Prostate gland (tissue), 2 donors: ENCODE measurements around the gene SIPA1L3. TPM values are rescaled to one million over a fixed set of nuclear protein-coding genes. Genes with fewer than 3 reads are reported as not detected.

Experiments used
- DNase-seq: peaks from one replicate; pipeline ENCODE4 v3.0.0-alpha.2; 2019; ENCODE audit warnings: low spot score
- H3K27ac ChIP-seq, 2 donors: fragments of 200-600 bp; sonication (generic); 2 replicates each; pipeline ENCODE4 v1.5.1; 2017 to 2019
- H3K27me3 ChIP-seq: fragments of 200-600 bp; sonication (generic); replicated peaks from 2 replicates; pipeline ENCODE4 v1.5.1; 2019; ENCODE audit not compliant: insufficient read depth
- H3K36me3 ChIP-seq, 2 donors: fragments of 200-600 bp; sonication (generic); 1 replicate in 1 of 2; 2 replicates in 1 of 2; pipeline versions ENCODE4 v1.5.1 to v1.8.1; 2017 to 2019
- H3K4me1 ChIP-seq: fragments of 200-600 bp; sonication (generic); replicated peaks from 2 replicates; pipeline ENCODE4 v1.5.1; 2019
- H3K4me3 ChIP-seq, 2 donors: fragments of 200-600 bp; sonication (generic); 2 replicates each; pipeline ENCODE4 v1.5.1; 2017 to 2019
- H3K9me3 ChIP-seq: fragments of 200-600 bp; sonication (generic); 2 replicates; pipeline ENCODE4 v1.5.1; 2017
- POLR2A ChIP-seq: fragments of 450-650 bp; IDR thresholded peaks from one replicate; pipeline ENCODE4 v1.6.1; 2016; ENCODE audit warnings: antibody characterized with exemption, mild to moderate bottlenecking
- POLR2AphosphoS5 ChIP-seq: sonication (generic); formaldehyde crosslinking; IDR thresholded peaks from one replicate; pipeline ENCODE4 v1.6.1; 2017; ENCODE audit warnings: antibody characterized with exemption
- WGBS: methylation state at CpG from one replicate; pipeline ENCODE4 v1.1.5; 2018; 5-methylcytosine and 5-hydroxymethylcytosine counted together
- intact Hi-C: fragments of 100-400 bp; cut with DNase I; formaldehyde crosslinking; loops from one replicate; pipeline ENCODE4 v1.14.2; 2022
- total RNA-seq, 2 donors: library from RNA; depleted of rRNA; stranded (reverse); fragments of >200 nt; gene quantifications; one replicate each; pipeline ENCODE4 v1.1.0, GENCODE V29; 2016
- TF ChIP-seq, protein P1 (sequence below), 4 experiments: fragments of 200-600 bp in 2 of 4; fragments of 450-650 bp in 2 of 4; sonication (generic) in 2 of 4; IDR thresholded peaks; 1 replicate in 3 of 4; 2 replicates in 1 of 4; pipeline ENCODE4 v1.5.1; 2016 to 2019; ENCODE audit warnings: antibody characterized with exemption in 4 of 4, mild to moderate bottlenecking in 2 of 4, moderate library complexity in 2 of 4

SIPA1L3 gene
- total RNA-seq, 2 donors from 2014 or later, result 48.8 to 63.5 TPM

DNA sequence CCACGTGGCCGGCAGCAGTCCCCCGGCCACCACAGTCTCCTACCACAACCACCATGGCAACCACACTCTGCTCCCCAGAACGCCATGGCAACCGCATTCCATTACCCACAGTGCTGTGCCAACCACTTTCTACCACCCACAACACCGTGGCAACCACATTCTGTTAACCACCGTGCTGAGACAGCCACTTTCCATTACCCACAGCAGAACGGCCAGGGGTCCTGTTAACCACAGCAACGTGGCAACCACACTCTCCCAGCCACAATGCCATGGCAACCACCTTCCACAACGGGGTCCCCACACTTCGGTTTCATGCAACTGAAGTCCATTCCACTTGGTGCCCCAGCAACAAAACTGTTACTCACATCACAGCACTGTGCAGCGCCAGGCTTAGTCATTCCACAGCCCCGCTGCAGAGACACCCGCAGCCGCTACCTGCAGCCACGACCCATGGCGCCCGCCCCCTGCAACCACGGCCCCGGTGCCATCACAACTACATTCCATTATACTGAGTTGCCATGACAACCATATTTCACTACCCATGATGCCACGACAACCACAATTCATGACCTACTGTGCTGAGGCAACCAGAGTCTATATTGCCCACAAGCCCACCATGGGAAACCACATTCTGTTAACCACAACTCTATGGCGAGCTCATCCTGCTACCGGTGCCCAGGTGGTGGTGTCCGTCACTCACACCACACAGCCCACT lies 307.1 kb downstream of the SIPA1L3 start:
- WGBS, result 50% methylated on average over 24 of the region's 24 CpGs
- intact Hi-C loops, result no loop called here
- Histone ChIP-seq H3K9me3 (no peaks in the 10 kb centered on the region), H3K36me3 (no peaks in the 10 kb centered on the region), H3K4me3 (no peak overlapping the region), H3K27me3 (peaks cover 6% of the 10 kb centered on the region), H3K27ac (no peak overlapping the region), H3K4me1 (no peaks in the 10 kb centered on the region)
- TF ChIP-seq POLR2A (no peak), POLR2AphosphoS5 (no peak)
- no peak for DNase-seq

DNA sequence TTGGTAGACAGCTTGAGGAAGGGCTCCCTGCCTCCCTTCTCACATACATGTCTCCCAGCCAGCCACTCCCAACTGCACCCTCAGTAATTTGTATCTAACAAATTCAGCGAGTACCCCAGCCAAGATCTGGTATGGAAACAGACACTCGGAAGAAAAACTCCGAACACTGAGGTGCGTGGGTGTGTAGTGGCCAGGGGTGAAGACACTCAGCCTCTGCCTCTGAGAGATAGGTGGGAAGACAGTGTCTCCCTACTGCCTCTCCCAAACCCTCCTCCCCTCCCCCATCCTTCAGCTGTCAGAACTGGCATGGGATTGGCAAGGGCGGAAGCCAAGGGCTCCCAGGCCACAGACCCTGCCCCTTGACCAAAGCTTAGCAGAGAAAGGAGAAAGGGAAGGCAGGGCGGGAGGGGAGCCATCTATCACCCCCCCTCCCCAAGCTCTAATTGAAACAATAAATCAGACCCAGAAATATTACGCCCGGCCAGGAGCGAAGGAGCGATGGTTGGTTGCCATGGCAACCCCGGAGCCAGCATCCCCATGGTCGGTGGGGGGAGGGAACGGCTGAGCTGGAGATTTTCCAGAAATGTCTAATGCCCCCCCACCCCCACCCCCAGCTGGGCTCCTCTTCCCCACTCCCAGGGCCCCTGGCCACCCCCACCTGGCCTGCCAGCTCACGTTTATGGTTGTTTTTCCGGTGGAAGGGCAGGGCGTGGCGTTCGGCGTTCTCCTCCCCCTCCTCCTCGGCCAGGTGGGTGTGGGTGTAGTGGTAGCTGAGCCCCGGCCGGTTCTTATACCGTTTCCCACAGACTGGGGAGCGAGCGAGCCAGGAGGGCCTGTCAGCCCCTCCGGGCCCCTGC lies 310.0 kb downstream of the SIPA1L3 start:
- H3K4me1 ChIP-seq, result no peaks in the 10 kb centered on the region
- no peak overlapping the region for H3K27ac ChIP-seq
- 32% methylated on average over 26 of the region's 26 CpGs for WGBS
- no peak for DNase-seq
- TF ChIP-seq POLR2AphosphoS5 (no peak), POLR2A (no peak)
- TF ChIP-seq, protein P1, sequence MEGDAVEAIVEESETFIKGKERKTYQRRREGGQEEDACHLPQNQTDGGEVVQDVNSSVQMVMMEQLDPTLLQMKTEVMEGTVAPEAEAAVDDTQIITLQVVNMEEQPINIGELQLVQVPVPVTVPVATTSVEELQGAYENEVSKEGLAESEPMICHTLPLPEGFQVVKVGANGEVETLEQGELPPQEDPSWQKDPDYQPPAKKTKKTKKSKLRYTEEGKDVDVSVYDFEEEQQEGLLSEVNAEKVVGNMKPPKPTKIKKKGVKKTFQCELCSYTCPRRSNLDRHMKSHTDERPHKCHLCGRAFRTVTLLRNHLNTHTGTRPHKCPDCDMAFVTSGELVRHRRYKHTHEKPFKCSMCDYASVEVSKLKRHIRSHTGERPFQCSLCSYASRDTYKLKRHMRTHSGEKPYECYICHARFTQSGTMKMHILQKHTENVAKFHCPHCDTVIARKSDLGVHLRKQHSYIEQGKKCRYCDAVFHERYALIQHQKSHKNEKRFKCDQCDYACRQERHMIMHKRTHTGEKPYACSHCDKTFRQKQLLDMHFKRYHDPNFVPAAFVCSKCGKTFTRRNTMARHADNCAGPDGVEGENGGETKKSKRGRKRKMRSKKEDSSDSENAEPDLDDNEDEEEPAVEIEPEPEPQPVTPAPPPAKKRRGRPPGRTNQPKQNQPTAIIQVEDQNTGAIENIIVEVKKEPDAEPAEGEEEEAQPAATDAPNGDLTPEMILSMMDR (IDR thresholded peaks at IDR 0.05), result no peak
- no peak overlapping the region for H3K4me3 ChIP-seq
- intact Hi-C loops, result no loop called here
- H3K9me3 ChIP-seq, result no peaks in the 10 kb centered on the region
- H3K27me3 ChIP-seq, result peaks cover 2% of the 10 kb centered on the region
- no peaks in the 10 kb centered on the region for H3K36me3 ChIP-seq

DNA sequence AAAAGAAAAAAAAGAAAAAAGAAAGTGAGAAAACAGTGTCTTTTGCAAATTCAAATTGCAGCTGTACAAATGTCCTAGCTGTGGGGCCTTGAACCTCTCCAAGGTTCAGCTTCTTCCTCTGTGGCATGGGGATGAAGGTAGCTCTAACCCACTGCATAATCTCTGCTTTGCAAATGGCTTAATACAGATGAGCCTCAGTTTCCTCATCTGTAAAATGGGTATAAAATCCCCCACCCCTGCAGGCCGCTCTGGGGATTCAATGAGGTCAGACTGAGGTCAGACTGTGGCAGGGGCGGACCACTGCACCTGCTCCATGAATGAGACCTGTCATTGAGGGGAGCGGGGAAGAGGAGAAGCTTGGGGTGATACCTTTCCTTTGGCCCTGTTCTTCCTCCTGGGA lies 311.2 kb downstream of the SIPA1L3 start:
- H3K27ac ChIP-seq, result no peak overlapping the region
- no peak for DNase-seq
- no peaks in the 10 kb centered on the region for H3K4me1 ChIP-seq
- intact Hi-C loops, result no loop called here
- H3K4me3 ChIP-seq, result no peak overlapping the region
- WGBS, result 97% methylated on average over 3 of the region's 3 CpGs
- H3K9me3 ChIP-seq, result no peaks in the 10 kb centered on the region
- H3K36me3 ChIP-seq, result no peaks in the 10 kb centered on the region
- peaks cover 9% of the 10 kb centered on the region for H3K27me3 ChIP-seq
- TF ChIP-seq, protein P1 (IDR thresholded peaks at IDR 0.05), result no peak
- TF ChIP-seq POLR2A (no peak), POLR2AphosphoS5 (no peak)

DNA sequence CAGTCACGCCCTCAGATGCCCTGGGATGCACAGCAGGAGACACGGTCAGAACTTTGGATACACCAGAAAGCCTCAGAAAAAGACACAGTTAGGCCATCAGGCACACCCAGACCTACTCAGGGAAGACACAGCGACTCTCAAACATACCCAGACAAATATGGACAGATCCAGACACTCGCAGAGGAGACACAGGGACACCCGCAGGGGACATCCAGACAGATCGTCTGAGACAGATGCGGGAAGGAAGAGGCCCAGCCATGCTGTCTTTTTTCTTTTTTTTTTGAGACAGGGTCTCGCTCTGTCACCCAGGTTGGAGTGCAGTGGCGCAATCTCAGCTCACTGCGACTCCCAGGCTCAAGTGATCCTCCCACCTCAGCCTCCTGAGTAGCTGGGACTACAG lies 312.2 kb downstream of the SIPA1L3 start:
- Histone ChIP-seq H3K36me3 (no peaks in the 10 kb centered on the region), H3K4me1 (no peaks in the 10 kb centered on the region), H3K27ac (no peak overlapping the region), H3K9me3 (no peaks in the 10 kb centered on the region), H3K27me3 (peaks cover 6% of the 10 kb centered on the region), H3K4me3 (no peak overlapping the region)
- intact Hi-C loops, result no loop called here
- TF ChIP-seq, protein P1 (IDR thresholded peaks at IDR 0.05), result no peak
- no peak for TF ChIP-seq POLR2AphosphoS5
- no peak for TF ChIP-seq POLR2A
- DNase-seq, result no peak
- 91% methylated on average over 10 of the region's 10 CpGs for WGBS

DNA sequence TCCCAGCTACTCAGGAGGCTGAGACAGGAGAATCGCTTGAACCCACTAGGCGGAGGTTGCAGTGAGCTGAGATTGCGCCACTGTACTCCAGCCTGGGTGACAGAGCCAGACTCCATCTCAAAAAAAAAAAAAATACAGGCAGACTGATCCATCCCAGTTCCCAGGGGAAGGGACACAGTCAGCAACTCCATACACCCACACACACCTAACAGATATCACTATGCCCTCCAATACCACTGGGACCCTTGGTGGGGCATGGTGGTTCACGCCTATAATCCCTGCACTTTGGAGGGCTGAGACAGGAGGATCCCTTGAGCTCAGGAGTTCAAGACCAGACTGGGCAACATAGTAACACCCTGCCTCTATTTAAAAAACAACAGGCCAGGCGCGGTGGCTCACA lies 314.4 kb downstream of the SIPA1L3 start:
- Histone ChIP-seq H3K27me3 (peaks cover 7% of the 10 kb centered on the region), H3K4me3 (no peak overlapping the region), H3K36me3 (no peaks in the 10 kb centered on the region), H3K27ac (no peak overlapping the region), H3K4me1 (no peaks in the 10 kb centered on the region), H3K9me3 (no peaks in the 10 kb centered on the region)
- intact Hi-C loops, result loop anchor here (5.0 kb wide), 1 partner anchor 319 kb away; no protein-coding TSS in a partner anchor
- DNase-seq, result no peak
- TF ChIP-seq POLR2A (no peak), POLR2AphosphoS5 (no peak)
- TF ChIP-seq, protein P1 (IDR thresholded peaks at IDR 0.05), result no peak
- 96% methylated on average over 6 of the region's 6 CpGs for whole genome bisulfite sequencing
